ENCODE results near the gene CCRL2. TPM values are rescaled to one million over a fixed set of nuclear protein-coding genes. Genes with fewer than 3 reads are reported as not detected.
A peak's percentile ranks its signal among the peaks of the same experiment; 100 is the strongest.
"Not testable (repeated sequence)": the region's sequence is repeated elsewhere in the genome, so short reads cannot be mapped to it uniquely, and the experiment has no call there.

Gene CCRL2
- total and polyA plus RNA-seq, 8 donors, result 3.4 to 37.1 (median 4.6) TPM

DNA sequence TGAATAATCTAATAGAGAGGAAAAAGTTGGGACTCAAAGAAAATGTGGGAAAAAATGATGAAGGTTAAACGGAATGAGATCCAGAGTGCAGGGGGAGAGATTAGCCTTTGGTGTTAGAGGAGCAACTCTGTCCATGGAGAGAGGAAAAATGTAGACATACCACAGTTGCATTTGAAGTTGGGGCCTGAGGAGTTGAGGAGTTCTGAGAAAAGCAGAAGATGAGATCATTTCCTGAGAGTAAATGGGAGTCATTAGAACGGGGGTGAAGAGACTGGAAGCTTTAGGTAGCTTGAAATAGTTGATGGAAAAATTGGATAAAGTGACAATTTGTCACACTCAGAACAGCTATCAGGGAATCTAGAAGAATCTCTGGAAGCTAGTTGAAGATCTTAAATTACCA lies 7.5 kb upstream of the CCRL2 start:
- TF ChIP-seq, protein P1, sequence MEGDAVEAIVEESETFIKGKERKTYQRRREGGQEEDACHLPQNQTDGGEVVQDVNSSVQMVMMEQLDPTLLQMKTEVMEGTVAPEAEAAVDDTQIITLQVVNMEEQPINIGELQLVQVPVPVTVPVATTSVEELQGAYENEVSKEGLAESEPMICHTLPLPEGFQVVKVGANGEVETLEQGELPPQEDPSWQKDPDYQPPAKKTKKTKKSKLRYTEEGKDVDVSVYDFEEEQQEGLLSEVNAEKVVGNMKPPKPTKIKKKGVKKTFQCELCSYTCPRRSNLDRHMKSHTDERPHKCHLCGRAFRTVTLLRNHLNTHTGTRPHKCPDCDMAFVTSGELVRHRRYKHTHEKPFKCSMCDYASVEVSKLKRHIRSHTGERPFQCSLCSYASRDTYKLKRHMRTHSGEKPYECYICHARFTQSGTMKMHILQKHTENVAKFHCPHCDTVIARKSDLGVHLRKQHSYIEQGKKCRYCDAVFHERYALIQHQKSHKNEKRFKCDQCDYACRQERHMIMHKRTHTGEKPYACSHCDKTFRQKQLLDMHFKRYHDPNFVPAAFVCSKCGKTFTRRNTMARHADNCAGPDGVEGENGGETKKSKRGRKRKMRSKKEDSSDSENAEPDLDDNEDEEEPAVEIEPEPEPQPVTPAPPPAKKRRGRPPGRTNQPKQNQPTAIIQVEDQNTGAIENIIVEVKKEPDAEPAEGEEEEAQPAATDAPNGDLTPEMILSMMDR (IDR thresholded peaks at IDR 0.05), result no peak
- Histone ChIP-seq H3K4me1 (peaks cover 29 to 70% of the 10 kb centered on the region in 2 donors), H3K9me3 (no peaks in the 10 kb centered on the region), H3K4me3 (no peak overlapping the region), H3K36me3 (no peaks in the 10 kb centered on the region), H3K27me3 (no peaks in the 10 kb centered on the region), H3K27ac (peak overlapping the region; percentile 53 to 60)
- intact Hi-C loops (cut with DNase I), result no loop called here
- DNase-seq, result peak in 1 of 4 donors; percentile 5
- ATAC-seq, result peak; percentile 5

GRCh38 chr3:46400000-46400734 lies 6.9 kb upstream of the CCRL2 start:
- H3K36me3 ChIP-seq, result no peaks in the 10 kb centered on the region
- TF ChIP-seq, protein P1 (IDR thresholded peaks at IDR 0.05), result no peak
- ATAC-seq (peak; percentile 59), DNase-seq (peak in 3 of 4 donors; percentile 27 to 68 (median 66))
- intact Hi-C loops (cut with DNase I), result no loop called here
- H3K9me3 ChIP-seq, result no peaks in the 10 kb centered on the region
- H3K4me3 ChIP-seq, result no peak overlapping the region
- peak overlapping the region; percentile 53 to 60 for H3K27ac ChIP-seq
- peaks cover 35 to 70% of the 10 kb centered on the region in 2 donors for H3K4me1 ChIP-seq
- H3K27me3 ChIP-seq, result no peaks in the 10 kb centered on the region

DNA sequence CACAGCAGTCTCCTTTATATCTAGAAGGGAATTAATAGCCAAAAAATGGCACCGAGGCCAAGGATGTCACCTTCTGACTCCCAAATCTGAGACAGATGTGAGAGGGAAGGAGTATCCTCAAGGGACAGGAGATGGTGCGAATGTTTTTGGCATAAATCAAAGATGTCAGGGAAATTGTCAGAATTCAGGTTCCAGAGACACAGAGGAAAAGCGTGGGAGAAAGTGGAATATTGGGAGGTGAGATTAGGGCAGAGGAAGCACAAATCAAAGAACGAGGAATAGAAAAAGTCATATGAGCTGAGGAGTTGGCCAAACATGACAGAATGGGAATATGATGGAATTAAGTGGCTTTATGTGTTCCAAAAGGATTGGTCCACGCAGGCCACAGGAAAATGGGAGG lies 6.2 kb upstream of the CCRL2 start:
- Histone ChIP-seq H3K4me1 (peaks cover 41 to 70% of the 10 kb centered on the region in 2 donors), H3K4me3 (no peak overlapping the region), H3K27me3 (no peaks in the 10 kb centered on the region), H3K27ac (peak overlapping the region in 1 of 2 donors; percentile 60), H3K36me3 (no peaks in the 10 kb centered on the region), H3K9me3 (no peaks in the 10 kb centered on the region)
- intact Hi-C loops (cut with DNase I), result no loop called here
- no peak for DNase-seq
- TF ChIP-seq, protein P1 (IDR thresholded peaks at IDR 0.05), result no peak
- ATAC-seq, result no peak

DNA sequence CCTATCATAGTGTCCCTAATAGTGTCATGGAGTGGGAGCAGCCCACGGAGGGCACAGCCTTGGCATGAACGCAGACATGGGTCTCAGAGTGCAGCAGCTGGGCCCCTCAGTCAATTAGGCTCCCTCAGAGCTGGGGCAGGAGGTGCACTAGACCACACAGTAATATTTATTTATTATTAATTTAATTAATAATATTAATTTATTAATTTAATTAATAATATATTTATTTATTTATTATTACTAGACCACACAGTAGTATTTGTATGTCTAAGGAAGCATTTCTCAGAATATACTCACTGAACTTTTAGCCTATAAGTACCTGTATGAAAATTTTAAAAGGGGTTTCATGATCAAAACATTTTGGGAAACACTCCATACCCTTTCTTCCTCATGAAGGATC lies 5.5 kb upstream of the CCRL2 start:
- no peaks in the 10 kb centered on the region for H3K9me3 ChIP-seq
- no peaks in the 10 kb centered on the region for H3K27me3 ChIP-seq
- DNase-seq (peak in 1 of 4 donors; percentile 19), ATAC-seq (no peak)
- H3K4me1 ChIP-seq, result peaks cover 41 to 70% of the 10 kb centered on the region in 2 donors
- H3K4me3 ChIP-seq, result no peak overlapping the region
- intact Hi-C loops (cut with DNase I), result no loop called here
- no peak overlapping the region for H3K27ac ChIP-seq
- TF ChIP-seq, protein P1 (IDR thresholded peaks at IDR 0.05), result no peak
- no peaks in the 10 kb centered on the region for H3K36me3 ChIP-seq

DNA sequence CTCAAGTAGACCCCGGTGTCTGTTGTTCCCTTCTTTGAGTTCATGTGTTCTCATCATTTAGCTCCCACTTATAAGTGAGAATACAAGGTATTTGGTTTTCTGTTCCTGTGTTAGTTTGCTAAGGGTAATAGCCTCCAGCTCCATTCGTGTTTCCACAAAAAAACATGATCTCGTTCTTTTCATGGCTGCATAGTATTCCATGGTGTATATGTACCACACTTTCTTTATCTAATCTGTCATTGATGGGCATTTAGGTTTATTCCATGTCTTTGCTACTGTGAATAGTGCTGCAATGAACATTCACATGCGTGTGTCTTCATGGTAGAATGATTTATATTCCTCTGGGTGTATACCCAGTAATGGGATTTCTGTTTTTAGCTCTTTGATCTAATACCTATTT lies 4.2 kb upstream of the CCRL2 start:
- H3K36me3 ChIP-seq; H3K9me3 ChIP-seq; intact Hi-C loops (cut with DNase I); DNase-seq; ATAC-seq; H3K27ac ChIP-seq; H3K4me3 ChIP-seq; H3K27me3 ChIP-seq: not testable (repeated sequence)
- peaks cover 38 to 70% of the 10 kb centered on the region in 2 donors for H3K4me1 ChIP-seq
